WI38 (cell line): Measurements from ENCODE around the gene LTBP1.

Source experiments
- H3K4me3 ChIP-seq: 2 replicates; pipeline ENCODE4 v1.5.1; 2011; ENCODE audit warnings: low read depth, mild to moderate bottlenecking, control low read depth, low read length
- TF ChIP-seq, protein P1 (sequence below): IDR thresholded peaks from 2 replicates; pipeline ENCODE4 v1.5.1; 2012; ENCODE audit warnings: low read depth, mild to moderate bottlenecking, control low read depth, low read length

The LTBP1 gene

GRCh38 chr2:33002863-33003262, 56.1 kb downstream of the LTBP1 start:
- no peak overlapping the region for H3K4me3 ChIP-seq

DNA sequence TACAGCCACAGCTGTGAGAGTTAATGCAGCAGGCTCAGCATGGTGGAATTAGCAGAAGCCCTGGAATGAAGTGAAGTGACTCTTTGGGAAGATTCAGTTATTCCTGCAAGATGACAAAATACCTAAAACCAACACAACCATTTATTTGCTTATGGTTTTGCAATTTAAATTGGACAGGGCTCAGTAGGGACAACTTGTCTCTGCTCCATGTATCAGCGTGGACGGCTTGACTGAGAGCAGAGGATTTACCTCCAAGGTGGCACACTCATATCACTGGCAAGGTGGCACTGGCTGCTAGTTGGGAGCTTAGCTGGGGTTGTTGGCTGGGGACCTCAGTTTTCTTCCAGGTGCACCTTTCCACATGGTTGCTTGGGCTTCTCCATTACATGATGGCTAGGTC, 58.3 kb downstream of the LTBP1 start:
- no peak overlapping the region for H3K4me3 ChIP-seq
- TF ChIP-seq, protein P1, sequence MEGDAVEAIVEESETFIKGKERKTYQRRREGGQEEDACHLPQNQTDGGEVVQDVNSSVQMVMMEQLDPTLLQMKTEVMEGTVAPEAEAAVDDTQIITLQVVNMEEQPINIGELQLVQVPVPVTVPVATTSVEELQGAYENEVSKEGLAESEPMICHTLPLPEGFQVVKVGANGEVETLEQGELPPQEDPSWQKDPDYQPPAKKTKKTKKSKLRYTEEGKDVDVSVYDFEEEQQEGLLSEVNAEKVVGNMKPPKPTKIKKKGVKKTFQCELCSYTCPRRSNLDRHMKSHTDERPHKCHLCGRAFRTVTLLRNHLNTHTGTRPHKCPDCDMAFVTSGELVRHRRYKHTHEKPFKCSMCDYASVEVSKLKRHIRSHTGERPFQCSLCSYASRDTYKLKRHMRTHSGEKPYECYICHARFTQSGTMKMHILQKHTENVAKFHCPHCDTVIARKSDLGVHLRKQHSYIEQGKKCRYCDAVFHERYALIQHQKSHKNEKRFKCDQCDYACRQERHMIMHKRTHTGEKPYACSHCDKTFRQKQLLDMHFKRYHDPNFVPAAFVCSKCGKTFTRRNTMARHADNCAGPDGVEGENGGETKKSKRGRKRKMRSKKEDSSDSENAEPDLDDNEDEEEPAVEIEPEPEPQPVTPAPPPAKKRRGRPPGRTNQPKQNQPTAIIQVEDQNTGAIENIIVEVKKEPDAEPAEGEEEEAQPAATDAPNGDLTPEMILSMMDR: no peak

More at GRCh38 chr2:33002863-33003262, 56.1 kb downstream of the LTBP1 start:
- TF ChIP-seq, protein P1: no peak

DNA sequence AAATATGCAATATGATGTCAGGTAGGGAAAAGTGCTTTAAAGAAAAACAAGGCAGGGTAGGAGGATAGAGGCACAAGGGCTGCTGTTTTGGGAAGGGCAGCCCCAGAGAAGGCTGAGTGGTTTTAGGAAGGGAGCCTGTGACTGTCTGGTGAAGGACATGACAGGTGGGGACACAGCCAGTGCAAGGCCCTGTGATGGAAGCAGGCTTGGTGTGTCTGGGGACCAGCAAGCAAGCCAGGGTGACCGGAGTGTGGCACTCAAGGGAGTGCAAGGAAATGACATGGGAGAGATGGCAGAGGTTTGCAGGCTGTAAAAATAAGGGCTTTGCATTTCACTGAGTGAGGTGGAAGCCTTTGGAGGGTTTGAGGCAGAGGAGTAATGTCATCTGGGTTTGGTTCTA, 62.0 kb downstream of the LTBP1 start:
- TF ChIP-seq, protein P1: no peak
- no peak overlapping the region for H3K4me3 ChIP-seq

GRCh38 chr2:33009249-33009648, 62.5 kb downstream of the LTBP1 start:
- H3K4me3 ChIP-seq: no peak overlapping the region
- TF ChIP-seq, protein P1: no peak

GRCh38 chr2:33011373-33011772, 64.6 kb downstream of the LTBP1 start:
- no peak overlapping the region for H3K4me3 ChIP-seq
- TF ChIP-seq, protein P1: no peak

DNA sequence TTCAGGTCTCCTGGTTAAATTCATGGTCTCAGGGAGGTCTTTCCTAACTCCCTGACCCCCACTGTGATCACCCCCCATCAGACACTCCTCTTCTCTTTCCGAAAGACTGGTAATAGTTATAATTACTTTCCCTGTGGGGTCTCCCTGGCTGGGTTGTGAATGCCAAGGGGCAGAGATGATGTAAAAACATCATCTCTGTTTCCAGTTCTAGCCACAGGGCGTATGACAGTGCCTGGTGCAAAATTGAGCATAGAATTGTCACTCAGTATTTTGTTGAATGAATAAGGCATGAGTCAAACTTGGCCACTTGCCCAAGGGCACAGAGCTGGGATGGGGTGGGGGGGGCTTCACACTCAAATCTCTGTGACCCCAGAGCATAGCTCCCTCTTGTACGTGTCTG, 65.2 kb downstream of the LTBP1 start:
- no peak overlapping the region for H3K4me3 ChIP-seq

GRCh38 chr2:33013684-33014110, 66.9 kb downstream of the LTBP1 start:
- TF ChIP-seq, protein P1: no peak
- no peak overlapping the region for H3K4me3 ChIP-seq

More for the DNA sequence above, 65.2 kb downstream of the LTBP1 start:
- TF ChIP-seq, protein P1: no peak
